GM18907 (cell line): ENCODE data around the gene NSL1.

ENCODE experiments used
- ATAC-seq: cut with Tn5 transposase; IDR thresholded peaks from one replicate; pipeline ENCODE4 v1.9.1; 2021; ENCODE audit warnings: mild to moderate bottlenecking, moderate library complexity; ENCODE audit not compliant: unreplicated experiment

Gene NSL1, protein sequence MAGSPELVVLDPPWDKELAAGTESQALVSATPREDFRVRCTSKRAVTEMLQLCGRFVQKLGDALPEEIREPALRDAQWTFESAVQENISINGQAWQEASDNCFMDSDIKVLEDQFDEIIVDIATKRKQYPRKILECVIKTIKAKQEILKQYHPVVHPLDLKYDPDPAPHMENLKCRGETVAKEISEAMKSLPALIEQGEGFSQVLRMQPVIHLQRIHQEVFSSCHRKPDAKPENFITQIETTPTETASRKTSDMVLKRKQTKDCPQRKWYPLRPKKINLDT

GRCh38 chr1:212791676-212792395 is at the start of gene NSL1, which contains the start of gene TATDN3:
TSS of gene NSL1 (minus strand) at chr1:212791777. CDS start at chr1:212791763, 14 bp downstream.
TSS of gene TATDN3 (plus strand) at chr1:212791894. CDS start at chr1:212791922, 28 bp downstream.
- ATAC-seq: peak; percentile 81

GRCh38 chr1:212838145-212838544 is 46.6 kb upstream of the NSL1 start:
- ATAC-seq: no peak

DNA sequence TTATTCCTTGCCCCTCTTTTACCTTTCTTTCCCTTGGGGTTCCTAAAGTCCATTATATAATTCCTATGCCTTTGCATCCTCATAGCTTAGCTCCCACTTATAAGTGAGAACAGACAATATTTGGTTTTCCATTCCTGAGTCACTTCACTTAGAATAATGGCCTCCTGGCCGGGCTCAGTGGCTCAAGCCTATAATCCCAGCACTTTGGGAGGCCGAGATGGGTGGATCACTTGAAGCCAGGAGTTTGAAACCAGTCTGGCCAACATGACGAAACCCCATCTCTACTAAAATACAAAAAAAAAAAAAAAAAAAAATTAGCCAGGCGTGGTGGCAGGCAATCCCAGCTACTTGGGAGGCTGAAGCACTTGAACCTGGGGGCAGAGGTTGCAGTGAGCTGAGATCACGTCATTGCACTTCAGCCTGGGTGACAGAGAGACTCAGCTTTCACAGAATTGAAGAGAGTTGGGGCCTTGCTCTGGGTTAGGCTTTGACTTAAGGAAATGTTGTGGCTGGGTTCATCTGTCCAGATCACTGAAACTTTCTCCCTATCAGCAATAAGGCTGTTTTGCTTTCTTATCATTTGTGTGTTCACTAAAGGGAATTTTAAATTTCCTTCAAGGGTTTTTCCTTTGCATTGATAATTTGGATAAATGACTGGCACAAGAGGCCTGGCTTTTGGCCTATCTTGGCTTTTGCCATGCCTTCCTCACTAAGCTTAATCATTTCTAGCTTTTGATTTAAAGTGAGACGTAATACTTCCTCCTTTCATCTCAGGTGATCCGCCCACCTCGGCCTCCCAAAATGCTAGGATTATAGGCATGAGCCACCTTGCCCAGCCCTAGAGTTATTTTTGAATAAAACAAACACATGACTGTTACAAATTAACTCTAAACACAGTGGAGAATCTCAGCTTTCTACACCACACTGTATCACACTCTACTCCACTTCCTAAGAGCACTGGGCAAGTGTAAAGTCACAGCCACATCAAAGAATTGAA is 41.9 kb upstream of the NSL1 start:
- ATAC-seq: peak; percentile 94

- no peak for ATAC-seq
Measured at GRCh38 chr1:212828395-212828794, 36.8 kb upstream of the NSL1 start.

DNA sequence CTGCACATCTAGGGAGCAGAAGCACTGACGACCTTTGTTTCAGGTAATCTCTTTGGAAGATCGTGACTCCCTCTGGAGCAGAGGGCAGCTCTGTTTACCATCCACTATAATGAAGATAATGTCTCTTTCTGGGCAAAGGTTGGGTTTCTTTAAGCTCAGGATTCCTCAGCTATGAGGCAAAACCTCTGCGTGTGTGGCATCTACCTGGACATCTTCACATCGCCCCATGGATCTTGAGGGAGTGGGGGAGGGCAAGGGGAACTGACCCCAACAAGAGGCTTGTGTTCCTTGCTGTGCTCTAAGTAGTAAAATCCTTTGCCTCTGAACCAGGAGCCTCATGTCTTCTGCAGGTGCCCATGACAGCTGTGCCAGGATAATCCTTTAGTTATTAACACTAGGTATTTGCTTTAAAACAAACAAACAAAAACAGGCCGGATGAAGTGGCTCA is 36.3 kb upstream of the NSL1 start:
- ATAC-seq: no peak

DNA sequence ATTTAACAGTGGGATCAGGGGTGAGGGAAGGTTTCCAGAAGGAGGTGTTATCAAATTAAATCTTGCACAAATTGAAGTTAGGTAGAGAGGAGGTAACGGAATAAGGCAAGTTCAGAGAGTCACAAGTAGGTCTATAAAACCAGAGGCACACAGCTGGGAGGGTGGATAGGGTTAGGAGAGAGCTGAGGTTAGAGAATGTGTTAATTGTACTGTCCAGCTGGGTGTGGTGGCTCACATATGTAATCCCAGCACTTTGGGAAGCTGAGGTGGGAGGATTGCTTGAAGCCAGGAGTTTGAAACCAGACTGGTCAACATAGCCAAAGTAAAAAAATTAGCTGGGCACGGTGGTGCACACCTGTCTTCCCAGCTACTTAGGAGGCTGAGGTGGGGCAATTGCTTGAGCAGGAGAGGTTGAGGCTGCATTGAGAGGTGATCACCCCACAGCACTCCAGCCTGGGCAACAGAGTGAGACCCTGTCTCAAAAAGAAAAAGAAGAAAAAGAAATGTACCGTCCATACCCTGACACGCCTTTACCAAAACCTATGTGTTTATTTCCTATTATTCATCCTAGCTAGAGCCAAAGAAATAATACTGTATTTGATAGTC is 35.7 kb upstream of the NSL1 start:
- ATAC-seq: no peak

GRCh38 chr1:212825798-212826452 is 34.3 kb upstream of the NSL1 start:
- ATAC-seq: no peak

- no peak for ATAC-seq
Measured at GRCh38 chr1:212824201-212824600, 32.6 kb upstream of the NSL1 start.

- ATAC-seq: no peak
Measured at GRCh38 chr1:212822956-212823355, 31.4 kb upstream of the NSL1 start.

DNA sequence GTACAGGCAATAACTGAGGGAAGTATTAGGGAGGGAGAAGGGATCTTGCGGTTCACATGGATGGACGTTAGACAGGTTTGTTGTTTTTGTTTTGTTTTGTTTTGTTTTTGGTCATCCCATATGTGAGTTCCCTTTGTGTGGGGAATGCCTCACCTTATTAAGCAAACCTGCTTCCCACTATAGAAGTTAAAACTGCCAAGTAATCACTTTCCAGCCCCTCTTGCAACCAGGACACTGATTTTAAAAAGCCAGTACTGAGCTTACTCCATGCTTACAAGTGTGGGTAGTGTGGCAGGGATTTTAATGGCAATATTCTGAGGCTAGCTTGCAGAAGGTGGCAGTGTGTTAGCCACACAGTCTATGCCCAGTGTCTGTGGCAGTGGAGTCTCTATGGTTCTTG is 29.4 kb upstream of the NSL1 start:
- ATAC-seq: no peak

DNA sequence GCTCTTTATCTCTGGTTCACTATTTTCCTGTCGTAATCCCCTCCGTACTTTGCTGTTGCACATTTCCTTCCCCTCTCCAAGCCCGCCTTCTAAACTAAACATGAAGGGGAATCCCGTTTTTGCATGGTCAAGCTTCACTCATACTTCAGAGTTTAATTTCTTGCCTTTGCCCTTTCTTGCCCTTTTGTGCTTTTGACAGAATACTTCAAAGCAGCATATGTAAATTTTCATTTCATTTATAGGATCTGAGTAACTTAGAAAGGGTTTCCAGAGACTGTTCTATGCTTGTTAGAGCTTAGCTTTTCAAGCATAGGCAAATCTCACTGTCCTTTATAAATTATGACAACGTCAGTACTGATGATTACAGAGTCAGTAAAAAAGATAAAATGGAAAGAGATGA is 28.1 kb upstream of the NSL1 start:
- peak; percentile 66 for ATAC-seq

GRCh38 chr1:212816567-212817278 is 25.1 kb upstream of the NSL1 start:
- ATAC-seq: no peak

- ATAC-seq: no peak
Measured at GRCh38 chr1:212814537-212815334, 23.2 kb upstream of the NSL1 start.

- ATAC-seq: no peak
Measured at GRCh38 chr1:212805767-212806166, 14.2 kb upstream of the NSL1 start.

- ATAC-seq: no peak
Measured at GRCh38 chr1:212797681-212798080, 6.1 kb upstream of the NSL1 start.

DNA sequence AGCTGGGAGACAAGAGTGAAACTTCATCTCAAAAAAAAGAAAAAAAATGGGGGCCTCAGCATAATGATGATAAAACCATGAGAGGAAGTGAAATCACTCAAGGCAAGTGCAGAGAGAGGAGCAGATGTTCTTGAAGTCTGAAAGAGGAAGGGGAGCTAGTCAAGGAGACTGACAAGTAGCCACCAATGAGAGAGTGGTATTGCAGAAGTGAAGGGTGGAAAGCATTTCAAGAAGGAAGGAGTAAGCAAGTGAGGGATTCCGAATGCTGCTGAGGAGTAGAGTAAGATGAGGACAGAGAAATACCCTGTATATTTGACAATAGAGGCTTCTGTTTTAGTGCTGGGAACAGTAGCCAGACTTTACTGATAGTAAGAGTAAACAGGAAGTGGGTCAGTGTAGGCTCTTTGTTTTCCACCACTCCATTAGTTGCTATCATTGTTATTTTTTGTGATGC is 3.0 kb upstream of the NSL1 start:
- peak; percentile 79 for ATAC-seq

DNA sequence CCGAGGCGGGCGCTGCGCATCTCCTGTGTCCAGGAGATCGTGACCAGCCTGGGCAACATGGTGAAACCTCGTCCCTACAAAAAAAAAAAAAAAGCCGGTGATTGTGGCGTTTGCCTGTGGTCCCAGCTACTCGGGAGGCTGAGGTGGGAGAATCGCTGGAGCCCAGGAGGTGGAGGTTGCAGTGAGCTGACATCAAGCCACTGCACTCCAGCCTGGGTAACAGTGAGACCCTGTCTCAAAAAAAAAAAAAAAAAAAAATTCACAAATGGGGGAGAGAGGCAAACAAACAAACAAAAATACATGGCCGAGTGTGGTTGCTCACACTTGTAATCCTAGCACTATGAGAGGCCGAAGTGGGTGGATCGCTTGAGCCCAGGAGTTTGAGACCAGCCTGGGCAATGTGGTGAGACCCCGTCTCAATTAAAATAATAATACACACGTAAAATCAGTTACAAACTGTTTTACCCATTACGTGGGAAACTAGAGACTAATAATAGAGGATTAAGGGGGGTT is 875 bp upstream of the NSL1 start:
- ATAC-seq: no peak

GRCh38 chr1:212791261-212791675 is 309 bp downstream of the NSL1 start:
- ATAC-seq: peak; percentile 43
